Cerebellar cortex (tissue), 1 donor: Measurements from ENCODE around the gene CNOT11.
"Not testable (repeated sequence)": the region's sequence is repeated elsewhere in the genome, so short reads cannot be mapped to it uniquely, and the experiment has no call there.

Source experiments
- DNase-seq: peaks from one replicate; pipeline ENCODE4 v3.0.0-alpha.2; 2015; ENCODE audit warnings: low spot score

Gene CNOT11

GRCh38 chr2:101245468-101245867 lies 7.2 kb upstream of the CNOT11 start:
- not testable (repeated sequence) for DNase-seq

GRCh38 chr2:101248756-101249155 lies 3.9 kb upstream of the CNOT11 start:
- not testable (repeated sequence) for DNase-seq

GRCh38 chr2:101249826-101250225 lies 2.9 kb upstream of the CNOT11 start:
- no peak for DNase-seq

- not testable (repeated sequence) for DNase-seq
These were observed 1.4 kb upstream of the CNOT11 start for GRCh38 chr2:101251246-101251781.

- DNase-seq: peak; percentile 37
These were observed 760 bp upstream of the CNOT11 start for GRCh38 chr2:101251844-101252407.

- DNase-seq: peak; percentile 25
These were observed 472 bp downstream of the CNOT11 start for GRCh38 chr2:101253013-101253702.

- no peak for DNase-seq
These were observed 1.2 kb downstream of the CNOT11 start for GRCh38 chr2:101253703-101254450.

- no peak for DNase-seq
These were observed 2.8 kb downstream of the CNOT11 start for GRCh38 chr2:101255501-101255900.

GRCh38 chr2:101256316-101256715 lies 3.6 kb downstream of the CNOT11 start:
- DNase-seq: no peak

- no peak for DNase-seq
These were observed 6.1 kb downstream of the CNOT11 start for GRCh38 chr2:101258804-101259203.

- no peak for DNase-seq
These were observed 9.5 kb downstream of the CNOT11 start for GRCh38 chr2:101262142-101262541.

- no peak for DNase-seq
These were observed 10.7 kb downstream of the CNOT11 start for GRCh38 chr2:101263377-101263800.

- no peak for DNase-seq
These were observed 11.8 kb downstream of the CNOT11 start for GRCh38 chr2:101264360-101264939.

- no peak for DNase-seq
These were observed 13.3 kb downstream of the CNOT11 start for GRCh38 chr2:101265893-101266499.

GRCh38 chr2:101267671-101268656 lies 15.3 kb downstream of the CNOT11 start:
- no peak for DNase-seq

- DNase-seq: no peak
These were observed 18.1 kb downstream of the CNOT11 start for GRCh38 chr2:101270700-101271259.

GRCh38 chr2:101272045-101272784 lies 19.5 kb downstream of the CNOT11 start:
- no peak for DNase-seq

- DNase-seq: no peak
These were observed 20.4 kb downstream of the CNOT11 start for GRCh38 chr2:101273056-101273455.

GRCh38 chr2:101274142-101274541 lies 21.5 kb downstream of the CNOT11 start:
- peak; percentile 12 for DNase-seq

- no peak for DNase-seq
These were observed 24.4 kb downstream of the CNOT11 start for GRCh38 chr2:101277111-101277510.
